NCI-H187 treated with DMSO at 0.1 percent for 48 hours (cell line): Measurements from ENCODE around the gene PLEKHG3.

Experiments used
- DNase-seq: peaks from one replicate; lab custom pipeline; 2025; lab: John Stamatoyannopoulos, UW

The PLEKHG3 gene

GRCh38 chr14:64707661-64708060 is 3.4 kb downstream of the PLEKHG3 start:
- DNase-seq, result no peak

GRCh38 chr14:64708148-64709004 is 4.2 kb downstream of the PLEKHG3 start:
- no peak for DNase-seq

- DNase-seq, result no peak
Observed at GRCh38 chr14:64709126-64709525, 4.9 kb downstream of the PLEKHG3 start.

- DNase-seq, result no peak
Observed at GRCh38 chr14:64711039-64711438, 6.8 kb downstream of the PLEKHG3 start.

- no peak for DNase-seq
Observed at GRCh38 chr14:64713677-64714076, 9.5 kb downstream of the PLEKHG3 start.

- DNase-seq, result no peak
Observed at GRCh38 chr14:64714432-64715025, 10.3 kb downstream of the PLEKHG3 start.

- no peak for DNase-seq
Observed at GRCh38 chr14:64715146-64715627, 11.0 kb downstream of the PLEKHG3 start.

- DNase-seq, result no peak
Observed at GRCh38 chr14:64715628-64716412, 11.6 kb downstream of the PLEKHG3 start.

GRCh38 chr14:64717870-64718269 is 13.6 kb downstream of the PLEKHG3 start:
- no peak for DNase-seq

GRCh38 chr14:64718762-64719161 is 14.5 kb downstream of the PLEKHG3 start:
- DNase-seq, result no peak

- DNase-seq, result no peak
Observed at GRCh38 chr14:64719601-64720000, 15.4 kb downstream of the PLEKHG3 start.

- no peak for DNase-seq
Observed at GRCh38 chr14:64720131-64720576, 15.9 kb downstream of the PLEKHG3 start.

GRCh38 chr14:64721391-64721791 is 17.2 kb downstream of the PLEKHG3 start:
- DNase-seq, result no peak

- no peak for DNase-seq
Observed at GRCh38 chr14:64721899-64722298, 17.7 kb downstream of the PLEKHG3 start.

GRCh38 chr14:64722842-64723447 is 18.7 kb downstream of the PLEKHG3 start:
- DNase-seq, result no peak

- DNase-seq, result peak; percentile 69
Observed at GRCh38 chr14:64723691-64724577, 19.7 kb downstream of the PLEKHG3 start.

GRCh38 chr14:64724578-64724930 is 20.3 kb downstream of the PLEKHG3 start:
- no peak for DNase-seq

- DNase-seq, result no peak
Observed at GRCh38 chr14:64725261-64725815, 21.1 kb downstream of the PLEKHG3 start.

GRCh38 chr14:64725879-64726584 is 21.8 kb downstream of the PLEKHG3 start:
- no peak for DNase-seq

- DNase-seq, result no peak
Observed at GRCh38 chr14:64726585-64726890, 22.3 kb downstream of the PLEKHG3 start.
